ENCODE measurements around the gene PGS1. TPM values are rescaled to one million over a fixed set of nuclear protein-coding genes. Genes with fewer than 3 reads are reported as not detected.

The PGS1 gene
- total RNA-seq, 1 donor from 2014 or later, result 25.8 TPM

GRCh38 chr17:78369791-78370381 is 8.6 kb upstream of the PGS1 start:
- Histone ChIP-seq H3K36me3 (ENCODE audit: control insufficient read depth, insufficient read depth, low read length) (no peaks in the 10 kb centered on the region), H3K27me3 (ENCODE audit: control insufficient read depth, insufficient read depth, low read length) (peaks cover 5% of the 10 kb centered on the region), H3K4me3 (ENCODE audit: low read depth, low read length) (no peak overlapping the region)
- TF ChIP-seq CTCF (IDR thresholded peaks at IDR 0.05; ENCODE audit: insufficient read depth, low read length, severe bottlenecking), result no peak
- FAIRE-seq (no peak), DNase-seq (ENCODE audit: low read depth) (no peak)

DNA sequence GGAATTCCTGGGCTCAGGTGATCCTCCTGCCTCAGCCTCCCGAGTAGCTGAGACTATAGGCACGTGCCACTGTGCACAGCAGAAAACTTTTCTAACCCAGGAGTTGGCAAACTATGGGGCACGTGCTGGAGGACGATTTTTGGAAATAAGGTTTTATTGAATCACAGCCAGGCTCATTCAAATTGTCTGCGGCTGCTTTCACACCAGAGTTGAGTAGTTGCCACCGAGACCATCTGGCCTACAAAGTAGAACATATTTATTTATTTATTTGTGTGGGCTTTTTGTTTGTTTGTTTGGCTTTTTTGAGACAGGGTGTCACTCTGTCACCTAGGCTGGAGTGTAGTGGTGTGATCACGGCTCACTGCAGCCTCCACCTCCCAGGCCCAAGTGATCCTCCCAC is 7.4 kb upstream of the PGS1 start:
- DNase-seq (ENCODE audit: low read depth) (no peak), FAIRE-seq (no peak)
- no peak overlapping the region for H3K4me3 ChIP-seq (ENCODE audit: low read depth, low read length)
- peaks cover 2% of the 10 kb centered on the region for H3K27me3 ChIP-seq (ENCODE audit: control insufficient read depth, insufficient read depth, low read length)
- H3K36me3 ChIP-seq (ENCODE audit: control insufficient read depth, insufficient read depth, low read length), result no peaks in the 10 kb centered on the region
- no peak for TF ChIP-seq CTCF (IDR thresholded peaks at IDR 0.05; ENCODE audit: insufficient read depth, low read length, severe bottlenecking)

DNA sequence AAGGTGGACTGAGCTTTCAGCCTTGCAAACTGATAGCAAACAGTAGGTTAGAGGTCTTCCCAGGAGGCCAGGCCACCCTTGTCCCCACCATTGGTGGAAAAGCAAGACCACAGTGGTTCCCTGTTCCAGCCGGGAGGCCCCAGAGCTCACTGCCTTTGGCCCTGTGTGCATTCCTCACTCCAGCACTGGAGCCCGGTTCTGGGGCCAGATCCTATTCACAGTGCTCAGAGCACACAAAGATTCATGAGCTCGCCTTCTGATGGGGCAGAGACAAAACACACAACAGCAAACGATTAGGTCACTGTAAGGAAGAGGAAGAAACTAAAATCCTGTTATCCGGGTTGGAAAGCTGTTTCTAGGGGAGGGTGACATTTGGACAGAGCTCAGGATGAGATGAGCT is 5.6 kb upstream of the PGS1 start:
- no peak for FAIRE-seq
- no peak for TF ChIP-seq CTCF (IDR thresholded peaks at IDR 0.05; ENCODE audit: insufficient read depth, low read length, severe bottlenecking)
- no peak overlapping the region for H3K4me3 ChIP-seq (ENCODE audit: low read depth, low read length)
- H3K27me3 ChIP-seq (ENCODE audit: control insufficient read depth, insufficient read depth, low read length), result no peaks in the 10 kb centered on the region
- H3K36me3 ChIP-seq (ENCODE audit: control insufficient read depth, insufficient read depth, low read length), result no peaks in the 10 kb centered on the region
- no peak for DNase-seq (ENCODE audit: low read depth)

DNA sequence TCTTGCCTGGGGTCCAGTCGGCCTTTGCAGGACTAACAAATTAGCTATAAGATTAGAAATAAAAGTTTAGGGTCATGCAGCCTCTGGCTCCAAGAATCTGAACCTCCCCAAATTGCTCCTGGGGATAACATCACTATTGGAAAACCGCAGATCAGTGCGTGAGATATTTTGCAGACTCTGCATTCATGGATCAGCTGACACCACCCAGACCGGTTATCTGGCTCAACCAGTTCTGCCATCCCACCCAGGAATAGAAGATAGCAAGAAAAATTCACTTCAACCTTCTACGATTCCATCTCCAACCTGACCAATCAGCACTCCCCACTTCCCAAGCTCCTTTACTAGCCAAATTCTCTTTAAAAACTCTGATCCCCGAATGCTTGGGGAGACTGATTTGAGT is 4.3 kb upstream of the PGS1 start:
- Histone ChIP-seq H3K4me3 (ENCODE audit: low read depth, low read length) (no peak overlapping the region), H3K36me3 (ENCODE audit: control insufficient read depth, insufficient read depth, low read length) (no peaks in the 10 kb centered on the region), H3K27me3 (ENCODE audit: control insufficient read depth, insufficient read depth, low read length) (no peaks in the 10 kb centered on the region)
- DNase-seq (ENCODE audit: low read depth) (peak; percentile 47), FAIRE-seq (no peak)
- no peak for TF ChIP-seq CTCF (IDR thresholded peaks at IDR 0.05; ENCODE audit: insufficient read depth, low read length, severe bottlenecking)

DNA sequence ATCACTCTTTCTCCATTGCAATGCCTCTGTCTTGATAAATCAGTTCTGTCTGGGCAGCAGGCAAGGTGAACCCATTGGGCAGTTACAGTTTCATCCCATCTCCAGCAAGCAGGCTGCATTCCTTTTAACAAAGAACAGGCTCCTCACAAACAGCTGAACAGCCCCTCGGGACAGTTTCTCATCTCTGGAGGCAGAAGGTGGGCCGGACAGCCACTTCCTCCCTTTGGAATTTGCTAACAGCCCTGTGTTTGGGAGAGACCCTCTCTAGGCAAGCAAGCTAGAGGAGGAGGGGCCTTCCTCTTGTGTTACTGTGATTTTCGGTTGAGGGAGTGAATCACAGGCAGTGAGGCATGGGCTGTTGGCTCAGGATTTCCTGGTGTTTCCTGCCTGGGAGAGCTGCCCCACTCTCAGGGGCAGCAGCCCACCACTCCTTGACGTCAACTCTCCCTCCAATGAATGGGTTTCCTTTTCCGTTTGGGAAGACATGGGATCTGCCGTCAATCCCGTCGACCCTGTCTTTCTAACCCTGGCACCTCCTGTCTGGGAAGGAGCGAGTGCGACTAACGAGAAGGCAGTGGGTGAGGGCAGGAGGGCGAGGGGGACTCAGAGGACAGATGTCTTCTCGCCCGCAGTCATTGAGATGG is 3.7 kb upstream of the PGS1 start:
- no peaks in the 10 kb centered on the region for H3K27me3 ChIP-seq (ENCODE audit: control insufficient read depth, insufficient read depth, low read length)
- DNase-seq (ENCODE audit: low read depth), result peak; percentile 72
- H3K4me3 ChIP-seq (ENCODE audit: low read depth, low read length), result no peak overlapping the region
- FAIRE-seq, result no peak
- TF ChIP-seq CTCF (IDR thresholded peaks at IDR 0.05; ENCODE audit: insufficient read depth, low read length, severe bottlenecking), result no peak
- no peaks in the 10 kb centered on the region for H3K36me3 ChIP-seq (ENCODE audit: control insufficient read depth, insufficient read depth, low read length)
